ENCODE data around the gene SLC4A1. TPM values are rescaled to one million over a fixed set of nuclear protein-coding genes. Genes with fewer than 3 reads are reported as not detected.

SLC4A1 gene
- total and polyA plus RNA-seq, 2 of the 13 experiments (the other 11 are each of a cell fraction or from before 2014, with no cell fraction given), result not detected

DNA sequence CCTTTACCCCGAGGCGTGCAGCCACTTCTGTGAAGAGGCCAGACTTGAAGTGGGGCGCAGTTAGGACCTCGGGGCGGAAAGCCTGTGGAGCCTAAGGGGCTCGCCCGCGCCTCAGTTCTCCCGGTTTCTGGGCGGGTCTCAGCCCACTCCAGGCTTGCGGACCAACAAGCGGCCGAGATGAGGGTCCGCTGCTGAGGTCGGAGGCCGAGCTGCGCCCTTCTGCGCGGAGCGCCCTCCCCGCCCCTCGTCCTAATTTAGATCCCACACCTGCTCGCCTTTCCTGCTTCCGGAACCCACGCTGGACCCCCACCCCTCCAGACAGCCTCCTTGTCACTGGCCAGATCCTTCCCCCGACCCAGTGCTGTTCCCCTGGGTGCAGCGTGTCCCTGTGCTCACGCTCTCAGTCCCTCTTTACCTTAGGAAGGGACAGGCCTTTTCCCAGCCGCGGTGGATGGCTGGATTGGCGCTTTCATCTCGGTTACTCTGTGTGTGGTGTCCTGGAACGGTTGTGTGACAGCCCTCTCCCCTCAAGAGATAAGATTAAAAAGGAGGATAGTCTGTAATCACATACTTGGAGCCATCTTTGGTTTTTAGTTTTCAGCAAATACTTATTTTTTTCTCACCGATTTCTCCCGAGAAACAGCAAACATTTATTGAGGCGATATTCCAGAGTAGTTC, 67.3 kb downstream of the SLC4A1 start (continued):
- TF ChIP-seq MAZ (IDR thresholded peaks at IDR 0.05; ENCODE audit: borderline replicate concordance, low read depth, low read length) (no peak), MAZ (CRISPR knock-in tag; IDR thresholded peaks at IDR 0.05; ENCODE audit: low read depth) (peak; percentile 59), AGO1 (IDR thresholded peaks at IDR 0.05; ENCODE audit: low read depth, low read length, poor library complexity, severe bottlenecking) (peak; percentile 48), NFKB2 (CRISPR knock-in tag; IDR thresholded peaks at IDR 0.05; ENCODE audit: borderline replicate concordance) (peak; percentile 85; the same call in 1 of the 2 replicates), FOXK1 (CRISPR knock-in tag; IDR thresholded peaks at IDR 0.05; ENCODE audit: borderline replicate concordance, low read depth) (0 out of 2 replicates have a peak, but pooled peaks have one; percentile 12), ZNF331 (CRISPR knock-in tag; IDR thresholded peaks at IDR 0.05) (peak; percentile 7; the same call in 1 of the 2 replicates), ZMYM3 (CRISPR knock-in tag; IDR thresholded peaks at IDR 0.05) (peak; percentile 68), ZNF383 (CRISPR knock-in tag; IDR thresholded peaks at IDR 0.05; ENCODE audit: borderline replicate concordance) (0 out of 2 replicates have a peak, but pooled peaks have one; percentile 63), ZNF724P (CRISPR knock-in tag; IDR thresholded peaks at IDR 0.05; ENCODE audit: borderline replicate concordance) (peak; percentile 70; the same call in 1 of the 2 replicates), ZNF891 (CRISPR knock-in tag; IDR thresholded peaks at IDR 0.05) (peak; percentile 78; the same call in 1 of the 2 replicates), PAX8 (CRISPR knock-in tag; IDR thresholded peaks at IDR 0.05; ENCODE audit: borderline replicate concordance) (0 out of 2 replicates have a peak, but pooled peaks have one; percentile 70), ISL2 (CRISPR knock-in tag; IDR thresholded peaks at IDR 0.05) (peak; percentile 30; the same call in 1 of the 2 replicates), ZNF30 (CRISPR knock-in tag; IDR thresholded peaks at IDR 0.05) (peak; percentile 11; the same call in 1 of the 2 replicates), EZH2 (conservative IDR thresholded peaks at IDR 0.05; ENCODE audit: low read depth, low read length) (no peak), THAP11 (CRISPR knock-in tag; IDR thresholded peaks at IDR 0.05) (0 out of 2 replicates have a peak, but pooled peaks have one; percentile 42), ZNF556 (CRISPR knock-in tag; IDR thresholded peaks at IDR 0.05; ENCODE audit: borderline replicate concordance) (peak; percentile 76), ZFP36 (IDR thresholded peaks at IDR 0.05; ENCODE audit: borderline replicate concordance, low read depth, low read length, partially characterized antibody) (no peak)
- TF ChIP-seq, protein P1, sequence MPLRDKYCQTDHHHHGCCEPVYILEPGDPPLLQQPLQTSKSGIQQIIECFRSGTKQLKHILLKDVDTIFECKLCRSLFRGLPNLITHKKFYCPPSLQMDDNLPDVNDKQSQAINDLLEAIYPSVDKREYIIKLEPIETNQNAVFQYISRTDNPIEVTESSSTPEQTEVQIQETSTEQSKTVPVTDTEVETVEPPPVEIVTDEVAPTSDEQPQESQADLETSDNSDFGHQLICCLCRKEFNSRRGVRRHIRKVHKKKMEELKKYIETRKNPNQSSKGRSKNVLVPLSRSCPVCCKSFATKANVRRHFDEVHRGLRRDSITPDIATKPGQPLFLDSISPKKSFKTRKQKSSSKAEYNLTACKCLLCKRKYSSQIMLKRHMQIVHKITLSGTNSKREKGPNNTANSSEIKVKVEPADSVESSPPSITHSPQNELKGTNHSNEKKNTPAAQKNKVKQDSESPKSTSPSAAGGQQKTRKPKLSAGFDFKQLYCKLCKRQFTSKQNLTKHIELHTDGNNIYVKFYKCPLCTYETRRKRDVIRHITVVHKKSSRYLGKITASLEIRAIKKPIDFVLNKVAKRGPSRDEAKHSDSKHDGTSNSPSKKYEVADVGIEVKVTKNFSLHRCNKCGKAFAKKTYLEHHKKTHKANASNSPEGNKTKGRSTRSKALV (CRISPR knock-in tag; IDR thresholded peaks at IDR 0.05), result 0 out of 2 replicates have a peak, but pooled peaks have one; percentile 46
- TF ChIP-seq, protein P2, sequence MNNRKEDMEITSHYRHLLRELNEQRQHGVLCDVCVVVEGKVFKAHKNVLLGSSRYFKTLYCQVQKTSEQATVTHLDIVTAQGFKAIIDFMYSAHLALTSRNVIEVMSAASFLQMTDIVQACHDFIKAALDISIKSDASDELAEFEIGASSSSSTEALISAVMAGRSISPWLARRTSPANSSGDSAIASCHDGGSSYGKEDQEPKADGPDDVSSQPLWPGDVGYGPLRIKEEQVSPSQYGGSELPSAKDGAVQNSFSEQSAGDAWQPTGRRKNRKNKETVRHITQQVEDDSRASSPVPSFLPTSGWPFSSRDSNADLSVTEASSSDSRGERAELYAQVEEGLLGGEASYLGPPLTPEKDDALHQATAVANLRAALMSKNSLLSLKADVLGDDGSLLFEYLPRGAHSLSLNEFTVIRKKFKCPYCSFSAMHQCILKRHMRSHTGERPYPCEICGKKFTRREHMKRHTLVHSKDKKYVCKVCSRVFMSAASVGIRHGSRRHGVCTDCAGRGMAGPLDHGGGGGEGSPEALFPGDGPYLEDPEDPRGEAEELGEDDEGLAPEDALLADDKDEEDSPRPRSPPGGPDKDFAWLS (CRISPR knock-in tag; IDR thresholded peaks at IDR 0.05; ENCODE audit: borderline replicate concordance), result peak; percentile 83; the same call in 1 of the 2 replicates
- TF ChIP-seq, protein P3, sequence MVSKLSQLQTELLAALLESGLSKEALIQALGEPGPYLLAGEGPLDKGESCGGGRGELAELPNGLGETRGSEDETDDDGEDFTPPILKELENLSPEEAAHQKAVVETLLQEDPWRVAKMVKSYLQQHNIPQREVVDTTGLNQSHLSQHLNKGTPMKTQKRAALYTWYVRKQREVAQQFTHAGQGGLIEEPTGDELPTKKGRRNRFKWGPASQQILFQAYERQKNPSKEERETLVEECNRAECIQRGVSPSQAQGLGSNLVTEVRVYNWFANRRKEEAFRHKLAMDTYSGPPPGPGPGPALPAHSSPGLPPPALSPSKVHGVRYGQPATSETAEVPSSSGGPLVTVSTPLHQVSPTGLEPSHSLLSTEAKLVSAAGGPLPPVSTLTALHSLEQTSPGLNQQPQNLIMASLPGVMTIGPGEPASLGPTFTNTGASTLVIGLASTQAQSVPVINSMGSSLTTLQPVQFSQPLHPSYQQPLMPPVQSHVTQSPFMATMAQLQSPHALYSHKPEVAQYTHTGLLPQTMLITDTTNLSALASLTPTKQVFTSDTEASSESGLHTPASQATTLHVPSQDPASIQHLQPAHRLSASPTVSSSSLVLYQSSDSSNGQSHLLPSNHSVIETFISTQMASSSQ (IDR thresholded peaks at IDR 0.05; ENCODE audit: low read depth), result no peak
- TF ChIP-seq, protein P3 (CRISPR knock-in tag; IDR thresholded peaks at IDR 0.05; ENCODE audit: borderline replicate concordance), result 0 out of 2 replicates have a peak, but pooled peaks have one; percentile 54
